Nephron (organoid): ENCODE results near the gene S100A16.
"Not testable (repeated sequence)": the region's sequence is repeated elsewhere in the genome, so short reads cannot be mapped to it uniquely, and the experiment has no call there.

ENCODE experiments used
- H3K27ac Mint-ChIP-seq, 3 experiments: 2 replicates each; pipeline ENCODE4 v1.8.0; 2020; ENCODE audit warnings: mixed read lengths in 3 of 3, mild to moderate bottlenecking in 2 of 3, moderate library complexity in 1 of 3
- H3K27me3 Mint-ChIP-seq: 2 replicates; pipeline ENCODE4 v1.8.0; 2021; ENCODE audit warnings: low read depth, mild to moderate bottlenecking, moderate library complexity, mixed read lengths
- H3K36me3 Mint-ChIP-seq: 2 replicates; pipeline ENCODE4 v1.8.0; 2020; ENCODE audit warnings: low read depth, mixed read lengths
- H3K4me1 Mint-ChIP-seq: 2 replicates; pipeline ENCODE4 v1.8.0; 2020; ENCODE audit warnings: mixed read lengths
- H3K4me3 Mint-ChIP-seq, 3 experiments: 2 replicates each; pipeline ENCODE4 v1.8.0; 2020; ENCODE audit warnings: mild to moderate bottlenecking in 3 of 3, mixed read lengths in 3 of 3, moderate library complexity in 2 of 3
- H3K9me3 Mint-ChIP-seq: 2 replicates; pipeline ENCODE4 v1.8.0; 2020; ENCODE audit warnings: mixed read lengths
- CTCF ChIP-seq, 3 experiments: fragments of 200-600 bp; sonication (generic); IDR thresholded peaks; one replicate each; pipeline ENCODE4 v1.5.0; 2021; ENCODE audit warnings: antibody characterized with exemption in 3 of 3; ENCODE audit not compliant: unreplicated experiment in 3 of 3

Gene S100A16

GRCh38 chr1:153643100-153643499 is 30.2 kb upstream of the S100A16 start:
- TF ChIP-seq CTCF (IDR thresholded peaks at IDR 0.05; ENCODE audit: unreplicated experiment in 3 of 3), result no peak
- peak overlapping the region in 1 of 3 experiments; percentile 21 for H3K27ac Mint-ChIP-seq

GRCh38 chr1:153642161-153642560 is 29.2 kb upstream of the S100A16 start:
- no peaks in the 10 kb centered on the region for H3K27me3 Mint-ChIP-seq
- no peak overlapping the region for H3K4me3 Mint-ChIP-seq
- TF ChIP-seq CTCF (IDR thresholded peaks at IDR 0.05; ENCODE audit: unreplicated experiment in 3 of 3), result no peak
- peaks cover 8% of the 10 kb centered on the region for H3K4me1 Mint-ChIP-seq
- no peaks in the 10 kb centered on the region for H3K9me3 Mint-ChIP-seq
- H3K27ac Mint-ChIP-seq, result no peak overlapping the region
- peaks cover 78% of the 10 kb centered on the region for H3K36me3 Mint-ChIP-seq

More at GRCh38 chr1:153643100-153643499, 30.2 kb upstream of the S100A16 start:
- no peaks in the 10 kb centered on the region for H3K27me3 Mint-ChIP-seq
- no peak overlapping the region for H3K4me3 Mint-ChIP-seq
- peaks cover under 1% of the 10 kb centered on the region for H3K4me1 Mint-ChIP-seq
- no peaks in the 10 kb centered on the region for H3K9me3 Mint-ChIP-seq
- H3K36me3 Mint-ChIP-seq, result peaks cover 74% of the 10 kb centered on the region

GRCh38 chr1:153640861-153641260 is 27.9 kb upstream of the S100A16 start:
- H3K36me3 Mint-ChIP-seq, result peaks cover 81% of the 10 kb centered on the region
- no peaks in the 10 kb centered on the region for H3K9me3 Mint-ChIP-seq
- peaks cover 17% of the 10 kb centered on the region for H3K4me1 Mint-ChIP-seq
- H3K27me3 Mint-ChIP-seq, result no peaks in the 10 kb centered on the region
- peak overlapping the region in 2 of 3 experiments; percentile 8 to 15 for H3K27ac Mint-ChIP-seq
- no peak for TF ChIP-seq CTCF (IDR thresholded peaks at IDR 0.05; ENCODE audit: unreplicated experiment in 3 of 3)
- H3K4me3 Mint-ChIP-seq, result no peak overlapping the region

GRCh38 chr1:153640213-153640612 is 27.3 kb upstream of the S100A16 start:
- not testable (repeated sequence) for H3K4me3 Mint-ChIP-seq, H3K9me3 Mint-ChIP-seq, H3K27me3 Mint-ChIP-seq
- Mint-ChIP-seq H3K4me1 (peaks cover 19% of the 10 kb centered on the region), H3K27ac (peak overlapping the region in 1 of 3 experiments; percentile 8), H3K36me3 (peaks cover 78% of the 10 kb centered on the region)

GRCh38 chr1:153639280-153639679 is 26.3 kb upstream of the S100A16 start:
- H3K9me3 Mint-ChIP-seq, result no peaks in the 10 kb centered on the region
- H3K27me3 Mint-ChIP-seq, result no peaks in the 10 kb centered on the region
- peaks cover 76% of the 10 kb centered on the region for H3K36me3 Mint-ChIP-seq
- H3K4me1 Mint-ChIP-seq, result peaks cover 28% of the 10 kb centered on the region
- no peak for TF ChIP-seq CTCF (IDR thresholded peaks at IDR 0.05; ENCODE audit: unreplicated experiment in 3 of 3)
- H3K4me3 Mint-ChIP-seq, result no peak overlapping the region
- no peak overlapping the region for H3K27ac Mint-ChIP-seq

- H3K36me3 Mint-ChIP-seq, result peaks cover 72% of the 10 kb centered on the region
- peak overlapping the region in 1 of 3 experiments; percentile 23 for H3K27ac Mint-ChIP-seq
- peaks cover 38% of the 10 kb centered on the region for H3K4me1 Mint-ChIP-seq
- H3K27me3 Mint-ChIP-seq, result no peaks in the 10 kb centered on the region
- TF ChIP-seq CTCF (IDR thresholded peaks at IDR 0.05; ENCODE audit: unreplicated experiment in 3 of 3), result no peak
- no peak overlapping the region for H3K4me3 Mint-ChIP-seq
- no peaks in the 10 kb centered on the region for H3K9me3 Mint-ChIP-seq
Measured at GRCh38 chr1:153638261-153638660, 25.3 kb upstream of the S100A16 start.
